H4 (cell line): ENCODE measurements around the gene PC. TPM values are rescaled to one million over a fixed set of nuclear protein-coding genes. Genes with fewer than 3 reads are reported as not detected.

Experiments used
- DNase-seq: peaks from one replicate; pipeline ENCODE4 v3.0.0-alpha.2; 2015; ENCODE audit warnings: low spot score
- total RNA-seq: library from RNA; depleted of rRNA; stranded (reverse); fragments of >200 nt; shearing (Covaris generic); gene quantifications from 2 replicates; pipeline ENCODE4 v1.2.3, GENCODE V29; 2014

Gene PC
- total RNA-seq, 1 experiment from 2014 or later: 17.1 TPM

- DNase-seq: no peak
Observed at GRCh38 chr11:66951927-66952337, 6.3 kb downstream of the PC start.

- DNase-seq: no peak
Observed at GRCh38 chr11:66951135-66951534, 7.0 kb downstream of the PC start.

GRCh38 chr11:66950112-66950535, 8.1 kb downstream of the PC start:
- peak; percentile 94 for DNase-seq

GRCh38 chr11:66938582-66939135, 19.5 kb downstream of the PC start:
- DNase-seq: no peak

GRCh38 chr11:66937193-66937733, 20.9 kb downstream of the PC start:
- DNase-seq: no peak

- DNase-seq: no peak
Observed at GRCh38 chr11:66936311-66936711, 21.9 kb downstream of the PC start.

- DNase-seq: no peak
Observed at GRCh38 chr11:66934950-66935779, 23.0 kb downstream of the PC start.

GRCh38 chr11:66933531-66933930, 24.7 kb downstream of the PC start:
- peak; percentile 48 for DNase-seq

- DNase-seq: no peak
Observed at GRCh38 chr11:66932543-66932942, 25.6 kb downstream of the PC start.

GRCh38 chr11:66929753-66930152, 28.4 kb downstream of the PC start:
- DNase-seq: no peak

GRCh38 chr11:66924272-66924671, 33.9 kb downstream of the PC start:
- DNase-seq: no peak

- no peak for DNase-seq
Observed at GRCh38 chr11:66922551-66922950, 35.6 kb downstream of the PC start.

GRCh38 chr11:66920978-66921784, 37.0 kb downstream of the PC start:
- DNase-seq: no peak

- no peak for DNase-seq
Observed at GRCh38 chr11:66919923-66920322, 38.3 kb downstream of the PC start.

- no peak for DNase-seq
Observed at GRCh38 chr11:66918741-66919140, 39.4 kb downstream of the PC start.

- no peak for DNase-seq
Observed at GRCh38 chr11:66915866-66916265, 42.3 kb downstream of the PC start.

- no peak for DNase-seq
Observed at GRCh38 chr11:66915046-66915832, 42.9 kb downstream of the PC start.

- DNase-seq: no peak
Observed at GRCh38 chr11:66914505-66914904, 43.7 kb downstream of the PC start.

GRCh38 chr11:66912911-66913310, 45.3 kb downstream of the PC start:
- no peak for DNase-seq

- no peak for DNase-seq
Observed at GRCh38 chr11:66912361-66912760, 45.8 kb downstream of the PC start.

GRCh38 chr11:66910669-66911068, 47.5 kb downstream of the PC start:
- DNase-seq: no peak

GRCh38 chr11:66910016-66910415, 48.2 kb downstream of the PC start:
- no peak for DNase-seq
